AG09309 (cell line): ENCODE results near the gene FOXO1.
A peak's percentile ranks its signal among the peaks of the same experiment; 100 is the strongest.

Source experiments
- DNase-seq: peaks from one replicate; pipeline ENCODE4 v3.0.0-alpha.2; 2010; ENCODE audit warnings: low read depth
- H3K4me3 ChIP-seq: 2 replicates; pipeline ENCODE4 v1.5.1; 2011; ENCODE audit warnings: mild to moderate bottlenecking, low read depth, low read length, moderate library complexity; ENCODE audit not compliant: control insufficient read depth
- TF ChIP-seq, protein P1 (sequence below): IDR thresholded peaks from 2 replicates; pipeline ENCODE4 v1.5.1; 2011; ENCODE audit warnings: mild to moderate bottlenecking, low read depth, low read length, inconsistent platforms; ENCODE audit not compliant: insufficient read depth, control insufficient read depth; ENCODE audit errors: missing control alignments

FOXO1 gene

DNA sequence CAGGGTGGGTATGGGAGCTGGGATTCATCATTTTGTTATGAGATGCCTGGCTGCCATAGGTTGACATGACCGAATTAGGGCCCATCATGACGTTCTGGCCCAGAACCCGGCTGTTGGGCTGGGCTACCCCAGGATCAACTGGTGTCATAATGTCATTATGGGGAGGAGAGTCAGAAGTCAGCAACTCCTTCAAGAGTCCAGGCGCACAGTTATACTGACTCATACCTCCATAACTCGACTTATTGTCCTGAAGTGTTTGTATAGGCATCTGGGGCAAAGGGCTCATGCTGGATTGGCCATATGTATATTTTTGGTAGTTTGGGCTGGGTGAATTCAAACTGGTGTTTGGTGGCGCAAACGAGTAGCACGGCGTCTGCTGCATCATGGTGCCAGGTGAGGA lies 106.5 kb downstream of the FOXO1 start:
- DNase-seq: no peak
- no peak overlapping the region for H3K4me3 ChIP-seq
- TF ChIP-seq, protein P1, sequence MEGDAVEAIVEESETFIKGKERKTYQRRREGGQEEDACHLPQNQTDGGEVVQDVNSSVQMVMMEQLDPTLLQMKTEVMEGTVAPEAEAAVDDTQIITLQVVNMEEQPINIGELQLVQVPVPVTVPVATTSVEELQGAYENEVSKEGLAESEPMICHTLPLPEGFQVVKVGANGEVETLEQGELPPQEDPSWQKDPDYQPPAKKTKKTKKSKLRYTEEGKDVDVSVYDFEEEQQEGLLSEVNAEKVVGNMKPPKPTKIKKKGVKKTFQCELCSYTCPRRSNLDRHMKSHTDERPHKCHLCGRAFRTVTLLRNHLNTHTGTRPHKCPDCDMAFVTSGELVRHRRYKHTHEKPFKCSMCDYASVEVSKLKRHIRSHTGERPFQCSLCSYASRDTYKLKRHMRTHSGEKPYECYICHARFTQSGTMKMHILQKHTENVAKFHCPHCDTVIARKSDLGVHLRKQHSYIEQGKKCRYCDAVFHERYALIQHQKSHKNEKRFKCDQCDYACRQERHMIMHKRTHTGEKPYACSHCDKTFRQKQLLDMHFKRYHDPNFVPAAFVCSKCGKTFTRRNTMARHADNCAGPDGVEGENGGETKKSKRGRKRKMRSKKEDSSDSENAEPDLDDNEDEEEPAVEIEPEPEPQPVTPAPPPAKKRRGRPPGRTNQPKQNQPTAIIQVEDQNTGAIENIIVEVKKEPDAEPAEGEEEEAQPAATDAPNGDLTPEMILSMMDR: no peak

DNA sequence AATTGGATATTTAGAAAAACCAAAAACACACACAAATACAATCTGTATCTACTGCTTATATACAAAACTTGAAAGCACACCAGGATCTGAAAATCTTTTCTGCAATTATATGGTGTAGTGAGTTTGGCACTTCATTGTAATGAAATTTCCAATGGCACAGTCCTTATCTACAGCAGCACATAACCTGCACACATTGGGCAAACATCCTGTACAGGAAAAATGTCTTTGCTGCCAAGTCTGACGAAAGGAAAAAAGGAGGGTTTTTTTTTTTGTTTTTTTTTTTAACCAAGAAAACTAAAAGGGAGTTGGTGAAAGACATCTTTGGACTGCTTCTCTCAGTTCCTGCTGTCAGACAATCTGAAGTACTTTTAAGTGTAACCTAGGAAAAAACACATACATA lies 107.8 kb downstream of the FOXO1 start:
- no peak for DNase-seq
- no peak overlapping the region for H3K4me3 ChIP-seq
- TF ChIP-seq, protein P1: no peak

DNA sequence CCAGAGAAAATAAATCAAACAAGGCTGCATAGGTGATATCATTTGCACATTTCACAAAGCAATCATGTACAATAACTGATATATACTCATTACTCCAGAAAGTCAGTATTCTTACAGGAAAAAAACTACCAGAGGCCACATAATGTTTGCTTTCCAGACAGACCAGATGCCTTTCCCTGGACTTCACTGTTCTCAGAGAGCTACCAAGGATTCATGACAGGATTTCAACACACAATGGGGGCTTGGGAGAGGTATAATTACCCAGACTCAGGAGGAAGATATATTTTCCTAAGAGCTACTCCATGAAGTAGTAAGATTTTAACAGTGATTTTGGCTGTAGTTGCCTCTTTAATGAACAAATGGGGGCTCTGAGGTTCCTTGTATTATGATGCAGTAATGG lies 110.0 kb downstream of the FOXO1 start:
- H3K4me3 ChIP-seq: no peak overlapping the region
- DNase-seq: no peak
- TF ChIP-seq, protein P1: no peak

DNA sequence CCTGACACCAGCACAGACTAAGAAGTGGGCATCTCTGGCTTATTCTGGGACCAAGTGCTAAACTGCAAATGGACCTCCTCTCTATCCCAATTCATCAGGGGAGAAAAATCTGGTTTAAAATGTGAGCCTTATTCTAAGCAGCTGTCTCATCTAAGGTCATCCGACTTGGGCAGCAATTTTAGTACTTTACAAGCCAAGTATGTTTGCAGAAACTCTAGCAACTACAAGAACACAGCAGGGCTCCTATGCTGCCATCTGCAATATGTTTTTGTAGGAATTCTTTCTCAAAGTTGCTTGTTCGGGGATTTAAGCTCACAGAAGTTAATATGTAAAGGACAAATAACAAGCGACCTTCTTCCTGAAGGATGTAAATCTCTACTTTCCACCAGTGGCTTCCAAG lies 113.1 kb downstream of the FOXO1 start:
- no peak for DNase-seq
- TF ChIP-seq, protein P1: no peak
- H3K4me3 ChIP-seq: no peak overlapping the region

DNA sequence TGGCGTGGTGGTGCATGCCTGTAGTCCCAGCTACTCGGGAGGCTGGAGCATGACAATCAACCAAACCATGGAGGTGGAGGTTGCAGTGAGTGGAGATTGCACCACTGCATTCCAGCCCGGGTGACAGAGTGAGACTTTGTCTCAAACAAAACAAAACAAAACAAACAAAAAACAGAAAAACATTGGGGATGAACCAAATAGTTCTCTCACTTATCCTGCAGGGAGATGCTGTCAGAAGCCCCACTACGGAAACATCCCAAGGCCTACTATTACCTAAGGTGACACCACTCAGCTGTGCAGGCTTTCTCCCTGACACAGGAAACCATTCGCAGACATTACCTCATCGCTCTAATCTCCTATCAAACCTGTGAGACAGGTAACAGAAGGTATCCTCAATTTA lies 113.5 kb downstream of the FOXO1 start:
- DNase-seq: no peak
- TF ChIP-seq, protein P1: no peak
- H3K4me3 ChIP-seq: no peak overlapping the region

DNA sequence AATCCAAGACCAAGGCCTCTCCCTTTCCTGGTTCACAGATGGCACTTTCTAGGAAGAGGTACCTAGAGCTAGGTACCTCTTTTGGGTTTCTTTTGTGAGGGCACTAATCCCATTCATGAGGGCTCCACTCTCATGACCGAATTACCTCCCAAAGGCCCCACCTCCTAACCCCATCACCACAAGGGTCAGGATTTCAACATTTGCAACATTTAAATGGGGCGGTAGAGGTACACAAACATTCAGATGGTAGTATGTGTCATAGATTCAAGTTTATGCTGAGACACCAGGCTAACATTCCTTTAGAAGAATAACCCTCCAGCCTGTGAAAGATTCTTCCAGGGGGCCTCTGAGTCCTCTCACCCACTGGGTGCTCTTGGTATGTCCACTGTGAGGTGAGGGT lies 116.3 kb downstream of the FOXO1 start:
- no peak for DNase-seq
- TF ChIP-seq, protein P1: no peak

DNA sequence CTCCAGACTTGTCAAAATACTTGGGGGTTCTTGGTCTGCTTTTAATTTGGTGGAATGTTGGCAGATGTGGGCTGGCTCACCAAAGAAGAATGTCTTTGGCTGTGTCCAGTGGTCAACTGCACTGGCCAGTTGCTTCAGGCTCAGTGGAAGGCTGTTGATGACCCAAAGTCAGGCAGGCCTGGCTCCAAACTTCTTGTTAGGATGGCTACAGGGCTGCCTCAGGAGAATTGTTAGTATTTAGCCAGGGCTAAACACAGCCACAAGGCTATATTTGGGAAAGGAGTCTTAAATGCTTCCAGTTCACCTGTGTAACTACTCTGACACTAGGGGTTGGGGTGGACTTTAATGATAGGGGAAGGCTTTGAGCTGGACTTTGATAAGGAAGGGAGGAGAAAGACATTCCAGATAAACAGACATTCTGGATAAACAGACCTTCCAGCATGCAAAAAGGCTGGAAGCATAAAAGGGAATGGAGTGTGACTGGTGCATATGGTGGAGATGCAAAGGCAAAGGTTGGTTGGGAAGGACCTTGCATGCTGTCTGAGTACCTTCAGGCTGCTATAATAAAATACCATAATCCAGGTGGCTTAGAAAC lies 116.8 kb downstream of the FOXO1 start:
- H3K4me3 ChIP-seq: no peak overlapping the region
- TF ChIP-seq, protein P1: no peak
- DNase-seq: peak; percentile 46

More for the DNA sequence above, 116.3 kb downstream of the FOXO1 start:
- no peak overlapping the region for H3K4me3 ChIP-seq
